Embryonic facial prominence (tissue), 1 donor: ENCODE results near the gene WFDC12.

Source experiments
- DNase-seq: peaks from one replicate; pipeline ENCODE4 v3.0.0-alpha.2; 2016; ENCODE audit errors: extremely low spot score

WFDC12 gene

DNA sequence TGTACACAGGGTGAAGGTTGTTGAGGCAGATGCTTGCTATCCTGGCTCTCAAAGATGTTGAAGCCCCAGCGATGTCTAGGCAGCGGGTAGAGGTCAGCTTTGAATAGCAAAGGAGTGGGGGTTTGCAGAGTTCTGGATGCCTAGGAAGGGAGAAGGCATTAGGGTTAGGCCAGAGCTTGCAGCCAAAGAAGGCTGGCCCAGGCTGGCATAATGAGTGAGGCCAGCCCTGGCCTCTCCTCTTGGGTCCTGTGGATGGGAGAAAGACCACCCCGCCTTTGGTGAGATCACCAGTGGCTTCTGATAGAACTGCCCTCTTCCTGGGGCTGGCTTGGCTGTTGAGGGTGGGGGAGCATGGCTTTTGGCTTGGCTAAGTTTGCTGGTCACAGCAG is 8.9 kb downstream of the WFDC12 start:
- no peak for DNase-seq

DNA sequence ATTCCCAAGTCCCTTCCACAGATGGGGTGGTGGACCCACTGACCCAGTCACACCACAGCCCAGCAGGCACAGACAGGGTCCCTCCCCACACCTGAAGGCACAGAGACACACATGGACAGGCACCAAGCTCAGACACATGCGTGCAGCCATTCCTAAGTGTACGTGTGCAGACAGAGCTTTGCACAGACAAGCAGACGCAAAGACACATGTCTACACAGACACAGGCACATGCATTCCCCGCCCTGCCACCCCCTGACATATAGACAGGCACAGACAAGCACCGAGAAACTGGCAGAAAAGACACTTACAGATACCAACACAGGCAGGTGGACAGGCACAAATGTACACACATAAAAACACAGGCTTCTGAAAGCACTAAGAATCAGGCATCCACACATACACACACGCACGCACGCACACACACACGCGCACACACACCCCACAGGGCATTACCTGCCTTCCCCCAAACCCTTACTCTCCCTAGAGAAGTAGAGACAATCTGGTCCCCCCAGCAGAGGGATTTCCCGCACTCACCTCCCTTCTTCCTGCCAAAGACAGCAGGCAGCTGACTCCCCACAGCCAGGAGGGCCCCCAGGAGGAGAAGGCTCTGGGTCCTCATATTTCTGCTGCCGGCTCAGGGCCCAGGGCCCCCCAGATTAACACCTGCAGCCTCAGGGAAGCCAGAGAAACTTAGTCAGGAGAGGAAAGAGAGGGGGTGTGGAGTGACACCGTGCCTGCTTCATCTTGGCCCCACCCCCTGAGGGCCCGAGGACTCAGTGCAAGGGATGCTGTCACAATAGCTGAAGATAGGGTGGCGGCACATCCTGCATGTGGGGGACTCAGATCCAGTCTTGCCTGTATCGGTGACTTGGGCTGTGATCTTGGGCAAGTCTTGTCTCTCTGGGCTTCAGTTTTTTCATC is 9.5 kb downstream of the WFDC12 start, which contains the start of gene WFDC5:
Gene WFDC5, minus strand, starts transcription at position 710 of the 921 bp plus-strand sequence. Its CDS starts 91 bp downstream, at position 619.
- DNase-seq: no peak

DNA sequence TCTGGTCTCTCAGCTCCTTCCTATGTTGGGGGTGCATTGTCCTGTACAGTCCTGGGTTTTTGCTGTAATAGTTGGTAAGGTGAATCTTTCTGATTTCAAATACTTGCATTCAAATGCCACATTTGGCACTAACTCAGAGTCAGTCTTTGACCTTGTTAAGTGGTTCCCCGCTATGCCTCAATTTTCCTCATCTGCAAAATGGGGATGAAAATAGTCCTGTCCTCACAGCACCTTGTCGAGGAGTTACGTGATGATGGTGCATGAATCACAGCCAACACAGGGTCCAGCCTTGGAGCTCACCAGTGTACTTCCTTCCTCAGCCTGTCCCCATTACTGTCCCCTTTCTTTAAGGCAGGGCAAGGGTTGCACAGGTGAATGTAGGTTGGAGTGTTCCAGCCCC is 10.4 kb downstream of the WFDC12 start:
- no peak for DNase-seq

DNA sequence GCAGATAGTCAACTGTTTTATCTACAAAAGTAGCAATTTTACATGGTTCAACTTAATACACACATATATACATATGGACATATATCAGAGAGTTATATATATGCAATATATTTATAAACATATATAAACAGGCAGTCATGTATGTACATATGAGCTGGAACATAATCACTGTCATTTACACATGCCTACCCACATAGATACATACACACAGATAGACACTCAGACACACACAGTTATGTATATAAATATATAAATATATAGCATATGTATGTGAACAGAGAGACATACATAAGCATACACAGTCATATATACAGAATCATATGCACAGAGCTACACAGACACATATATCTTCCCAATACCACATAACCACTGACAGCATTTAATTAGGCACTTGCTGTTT is 11.5 kb downstream of the WFDC12 start:
- DNase-seq: no peak

DNA sequence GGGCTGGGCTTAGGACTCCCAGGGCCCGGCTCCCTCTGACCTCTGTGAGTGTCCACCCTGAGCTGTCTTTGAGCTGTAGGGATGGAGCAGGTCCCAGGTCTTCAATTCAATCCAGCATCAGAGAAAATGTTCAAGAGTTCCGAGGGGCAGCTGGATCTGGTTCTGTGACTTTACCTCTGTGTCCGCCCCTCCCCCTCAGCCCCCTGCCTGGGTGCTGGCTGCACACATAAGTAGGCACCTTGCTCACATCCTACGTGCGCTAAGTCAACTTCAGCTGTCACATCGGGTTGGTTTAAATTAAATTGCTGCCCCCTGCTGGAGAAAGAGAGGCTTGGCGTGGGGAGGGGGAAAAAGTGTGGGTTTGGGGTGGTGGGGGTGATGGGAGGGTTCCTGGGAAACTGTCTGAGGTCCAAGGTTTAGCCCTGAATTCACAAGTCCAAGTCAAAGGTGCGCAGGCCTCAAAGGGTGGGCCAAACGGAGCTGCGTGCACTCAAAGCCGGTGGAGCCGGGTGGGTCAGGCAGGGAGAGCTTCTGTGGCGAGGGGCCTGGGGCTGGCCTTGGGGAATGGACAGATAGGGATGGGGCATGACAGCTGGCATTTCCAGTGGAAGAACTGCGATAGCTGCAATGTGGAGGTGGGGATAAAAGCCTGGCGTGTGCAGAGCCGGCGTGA is 12.3 kb downstream of the WFDC12 start:
- no peak for DNase-seq

DNA sequence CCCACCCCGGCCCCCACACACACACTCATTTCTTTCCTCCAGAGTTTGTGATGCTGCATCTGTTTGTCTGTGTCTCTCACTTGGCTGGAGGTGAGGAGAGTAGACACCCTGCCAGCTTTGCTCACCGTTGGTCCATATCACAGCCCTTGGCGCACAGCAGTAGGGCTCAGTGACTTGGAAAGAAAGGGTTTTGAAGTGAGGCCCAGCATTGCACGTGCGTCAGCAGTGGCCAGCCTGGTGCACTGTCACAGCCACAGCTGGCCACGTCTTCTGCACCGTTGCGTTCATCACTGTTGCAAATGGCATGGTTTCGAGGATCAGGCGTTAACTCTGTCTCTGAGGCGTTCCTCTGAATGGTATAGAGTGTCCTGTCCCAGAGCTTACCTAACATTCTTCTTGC is 13.0 kb downstream of the WFDC12 start:
- no peak for DNase-seq

DNA sequence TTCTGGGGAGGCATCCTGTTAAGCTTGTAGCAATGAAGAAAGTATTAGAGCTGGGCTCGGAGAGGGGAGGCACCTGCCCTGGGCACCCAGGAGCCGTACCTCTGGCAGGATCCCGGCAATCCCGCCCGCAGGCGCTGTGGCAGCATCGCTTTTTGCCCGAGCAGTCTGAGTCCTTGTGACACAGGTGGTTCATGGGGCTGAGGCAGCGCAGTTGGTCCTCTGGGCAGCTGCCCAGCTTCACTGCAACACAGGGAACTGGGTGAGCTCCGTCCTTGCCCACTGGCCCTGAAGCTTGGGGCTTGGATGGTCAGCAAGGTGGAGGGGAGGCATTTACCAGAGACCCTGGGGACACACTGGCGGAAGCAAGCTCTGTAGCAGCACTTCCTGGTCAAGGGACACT is 14.0 kb downstream of the WFDC12 start:
- DNase-seq: no peak

DNA sequence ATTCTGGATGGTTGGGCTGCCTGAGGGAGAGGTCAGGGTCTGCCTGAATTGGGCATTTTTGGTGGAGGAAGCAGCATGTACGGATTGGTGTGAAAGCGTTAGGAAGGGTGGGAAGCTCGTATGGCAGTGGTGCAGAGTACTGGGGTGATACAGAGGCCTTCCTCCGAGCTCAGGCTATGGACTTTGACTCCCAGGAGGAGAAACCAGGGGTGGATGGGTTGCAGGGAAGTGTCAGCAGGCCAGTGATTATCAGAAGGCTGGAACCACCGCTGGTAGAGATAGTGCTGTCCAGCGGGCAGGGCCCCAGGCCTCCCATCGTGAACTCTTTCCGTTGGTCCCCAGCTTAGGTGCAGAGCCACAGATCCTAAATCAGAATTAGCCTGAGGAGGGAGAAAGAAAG is 14.6 kb downstream of the WFDC12 start:
- DNase-seq: no peak

DNA sequence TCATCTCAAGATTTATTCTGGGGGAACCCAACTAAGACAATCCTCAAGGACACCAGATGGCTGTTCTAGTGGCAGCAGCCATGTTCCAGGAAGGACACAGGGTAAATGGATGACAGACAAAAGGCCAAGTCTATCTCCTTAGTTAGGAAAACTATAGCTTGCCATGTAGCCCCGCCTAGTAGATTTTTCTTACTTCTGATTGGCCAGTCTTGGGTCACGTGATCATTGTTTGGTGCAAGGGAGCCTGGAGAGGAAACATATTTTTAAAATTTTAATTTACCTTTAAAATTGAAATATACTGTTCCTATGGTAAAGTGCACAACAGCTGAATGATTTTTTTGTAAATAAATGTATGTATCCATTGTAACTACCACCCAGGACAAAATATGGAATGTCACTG is 18.9 kb downstream of the WFDC12 start:
- DNase-seq: no peak

DNA sequence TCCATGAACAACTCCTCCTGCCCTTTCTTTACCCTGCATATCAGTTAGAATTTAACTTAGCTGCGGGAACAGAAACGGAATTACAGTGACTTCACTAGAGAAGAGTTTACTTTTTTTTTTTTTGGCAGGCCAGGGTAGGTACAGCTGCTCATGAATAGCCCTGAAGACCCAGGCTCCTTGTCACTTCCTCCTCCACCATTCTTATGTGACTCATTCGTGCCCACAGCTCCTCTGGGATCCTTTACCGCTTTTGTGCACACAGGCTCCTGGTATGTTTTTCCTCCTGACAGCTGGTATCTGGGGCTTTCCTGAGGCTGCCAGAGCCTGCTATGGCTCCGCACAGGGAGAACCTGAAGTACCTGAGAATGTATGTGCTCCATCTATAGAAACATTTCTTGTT is 19.5 kb downstream of the WFDC12 start:
- DNase-seq: no peak

DNA sequence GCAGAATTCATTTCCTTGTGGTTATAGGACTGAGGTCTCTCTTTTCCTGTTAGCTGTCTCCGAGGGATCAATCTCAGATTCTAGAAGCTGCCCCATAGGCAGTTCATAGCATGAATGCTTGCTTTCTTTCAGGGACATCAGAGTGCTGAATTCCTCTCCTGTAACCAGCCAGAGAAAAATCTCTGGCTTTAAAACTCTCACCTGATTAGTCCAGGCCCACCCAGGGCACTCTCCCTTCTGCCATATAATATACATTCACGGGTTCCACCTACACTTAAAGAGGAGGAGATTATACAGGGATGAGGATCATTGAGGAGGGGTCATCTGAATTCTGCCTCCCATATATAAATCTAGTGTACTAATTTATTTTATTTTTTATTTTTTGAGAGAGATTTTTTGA is 21.2 kb downstream of the WFDC12 start:
- DNase-seq: no peak

DNA sequence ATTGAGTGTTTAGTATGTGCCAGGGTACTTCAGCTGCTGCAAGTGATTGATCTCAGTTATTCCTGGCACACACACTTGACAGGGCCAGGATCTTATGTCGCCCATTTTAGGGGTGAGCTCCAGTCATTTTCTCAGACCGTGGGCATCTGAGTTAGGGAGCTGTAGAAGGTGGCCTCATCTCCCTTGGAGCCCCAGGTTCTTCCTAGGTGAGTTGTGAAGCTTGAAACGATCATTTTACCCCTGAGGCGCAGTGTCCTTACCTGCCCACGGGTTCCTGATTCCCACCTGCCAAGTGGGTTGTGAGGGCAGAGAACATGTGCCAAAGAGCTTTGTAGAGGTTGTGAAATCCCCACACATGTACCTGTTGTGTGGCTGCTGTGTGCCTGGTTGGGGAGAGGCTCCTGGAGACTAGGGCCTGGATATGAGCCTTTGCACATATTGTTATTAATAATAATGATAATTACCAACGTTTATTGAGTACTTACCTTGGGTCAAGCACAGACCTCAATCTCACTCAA is 22.9 kb downstream of the WFDC12 start:
- no peak for DNase-seq

DNA sequence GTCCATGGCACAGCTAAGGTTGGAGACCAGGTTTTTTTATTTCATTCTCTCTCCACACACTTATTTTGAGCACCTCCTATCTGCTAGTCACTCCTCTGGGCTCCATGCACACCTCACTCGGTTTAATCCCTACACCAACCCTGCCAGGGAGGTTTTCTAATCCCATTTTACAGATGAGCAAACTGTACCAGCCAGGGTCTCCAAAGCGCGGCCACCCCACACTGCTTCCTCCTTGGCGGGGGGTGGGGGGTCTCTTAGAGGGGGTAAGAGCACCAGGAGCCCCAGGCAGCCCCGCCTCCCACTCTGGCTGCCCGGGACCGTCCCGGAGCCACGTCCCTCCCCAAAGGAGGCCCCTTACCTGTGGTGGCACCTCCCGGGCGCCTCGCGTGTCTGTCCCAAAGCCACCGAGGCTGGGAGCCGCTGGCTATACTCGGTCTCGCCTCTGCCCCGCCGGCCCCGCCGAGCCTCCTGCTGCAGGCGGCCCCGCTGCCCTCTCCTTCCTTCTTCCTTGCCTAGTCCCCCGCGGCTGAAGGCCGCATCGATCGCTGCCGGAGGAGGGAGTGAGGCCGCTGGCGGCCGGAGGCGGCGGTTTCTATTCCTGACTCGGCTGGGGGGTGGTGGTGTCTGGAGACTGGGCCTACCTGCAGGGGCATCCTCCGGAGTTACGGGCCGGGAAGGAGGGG is 23.6 kb downstream of the WFDC12 start, which contains the start of gene KCNS1:
Gene KCNS1, minus strand, starts transcription at position 565 of the 683 bp plus-strand sequence. CDS start 1,891 bp downstream, outside the sequence.
- DNase-seq: no peak

DNA sequence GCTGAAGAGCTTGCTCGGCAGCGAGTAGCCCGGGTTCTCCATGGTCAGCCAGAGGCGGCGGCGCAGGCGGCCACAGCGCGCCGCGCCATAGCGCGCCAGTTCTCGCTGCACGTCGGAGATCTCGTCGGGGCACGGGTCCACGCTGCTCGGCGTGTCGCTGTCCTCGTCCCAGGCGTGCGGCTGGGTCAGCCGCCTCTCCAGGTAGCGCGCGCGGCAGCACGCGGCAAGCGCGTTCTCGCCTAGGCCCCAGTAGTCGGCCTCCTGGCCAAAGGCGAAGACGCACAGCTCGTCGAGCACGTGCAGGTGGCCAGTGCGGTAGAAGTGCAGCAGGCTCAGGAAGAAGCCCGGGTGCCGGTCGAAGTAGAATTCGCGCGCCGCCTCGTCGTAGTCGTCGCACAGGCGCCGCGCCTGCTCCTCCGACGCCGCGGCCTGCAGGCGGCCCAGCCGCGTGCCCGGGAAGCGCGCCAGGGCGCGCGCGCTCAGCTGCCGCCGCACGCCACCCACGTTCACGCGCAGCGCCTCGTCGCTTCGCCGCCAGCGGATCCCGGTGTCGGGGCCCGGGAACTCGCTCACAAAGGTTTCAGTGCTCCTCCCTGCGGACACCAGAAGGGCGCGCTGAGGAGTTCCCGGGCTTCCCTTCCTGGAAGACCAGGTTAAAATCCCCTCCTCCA is 26.0 kb downstream of the WFDC12 start:
- no peak for DNase-seq

DNA sequence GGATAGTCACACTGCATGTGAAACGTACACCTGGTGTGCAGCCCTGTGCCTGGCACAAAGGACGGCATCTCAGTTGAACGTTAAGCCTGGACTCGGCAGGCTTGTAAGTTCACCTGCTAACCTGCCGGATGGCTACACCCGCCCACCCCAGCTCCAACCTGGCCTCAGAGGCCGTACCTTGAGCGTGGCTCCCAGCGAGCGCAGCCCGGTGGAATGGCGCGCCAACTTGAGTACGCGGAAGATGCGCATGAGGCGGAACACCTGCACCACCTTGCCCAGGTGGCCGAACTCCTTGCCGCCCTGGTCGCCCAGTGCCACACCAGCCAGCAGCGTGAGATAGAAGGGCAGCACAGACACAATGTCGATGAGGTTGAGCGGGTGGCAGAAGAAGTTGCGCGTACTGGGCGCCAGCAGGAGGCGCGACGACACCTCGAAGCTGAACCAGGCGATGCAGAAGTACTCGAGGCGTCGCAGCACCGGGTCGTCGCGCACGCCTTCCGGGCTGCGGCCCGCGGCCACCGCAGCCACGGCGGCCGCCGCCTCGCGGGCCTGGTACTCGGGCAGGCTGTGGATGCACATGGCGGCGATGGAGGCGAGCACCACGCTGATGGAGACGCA is 26.7 kb downstream of the WFDC12 start:
- no peak for DNase-seq

DNA sequence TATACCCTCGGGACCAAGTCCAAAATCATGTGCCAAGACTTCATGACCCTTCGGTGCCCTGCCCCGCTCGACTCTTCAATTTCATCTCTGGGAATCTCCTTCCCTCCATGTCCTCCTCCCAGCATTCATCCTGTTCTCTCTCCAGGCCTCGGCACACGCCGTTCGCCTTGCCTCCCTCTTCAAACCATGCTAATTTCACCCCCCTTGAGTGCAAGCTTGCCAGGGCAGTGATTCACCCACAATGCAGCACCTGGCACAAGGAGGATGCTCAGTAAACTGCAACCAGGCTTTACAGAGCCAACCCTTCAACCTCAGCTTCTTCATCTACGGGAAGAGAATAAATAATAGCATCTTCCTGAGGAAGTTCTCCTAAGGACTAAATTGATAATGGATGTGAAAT is 27.5 kb downstream of the WFDC12 start:
- DNase-seq: no peak

DNA sequence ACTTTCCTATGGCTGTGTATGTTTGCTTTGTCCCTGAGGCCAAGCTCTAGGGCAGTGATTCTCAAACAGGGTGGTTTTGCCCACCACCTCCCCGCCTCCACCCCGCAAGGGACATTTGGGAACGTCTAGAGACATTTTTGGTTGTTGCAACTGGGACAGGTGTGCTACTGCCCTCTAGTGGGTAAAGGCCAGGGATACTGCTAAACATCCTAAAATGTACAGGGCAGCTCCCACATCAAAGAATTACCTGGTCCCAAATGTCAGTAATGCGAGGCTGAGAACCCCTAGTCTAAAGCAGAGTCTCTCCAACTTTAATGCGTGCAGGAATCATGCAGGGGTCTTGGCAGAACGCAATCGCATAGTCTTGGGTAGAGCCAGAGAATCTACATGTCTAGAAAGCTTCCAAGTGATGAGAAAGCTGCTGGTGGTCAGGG is 28.4 kb downstream of the WFDC12 start:
- no peak for DNase-seq

DNA sequence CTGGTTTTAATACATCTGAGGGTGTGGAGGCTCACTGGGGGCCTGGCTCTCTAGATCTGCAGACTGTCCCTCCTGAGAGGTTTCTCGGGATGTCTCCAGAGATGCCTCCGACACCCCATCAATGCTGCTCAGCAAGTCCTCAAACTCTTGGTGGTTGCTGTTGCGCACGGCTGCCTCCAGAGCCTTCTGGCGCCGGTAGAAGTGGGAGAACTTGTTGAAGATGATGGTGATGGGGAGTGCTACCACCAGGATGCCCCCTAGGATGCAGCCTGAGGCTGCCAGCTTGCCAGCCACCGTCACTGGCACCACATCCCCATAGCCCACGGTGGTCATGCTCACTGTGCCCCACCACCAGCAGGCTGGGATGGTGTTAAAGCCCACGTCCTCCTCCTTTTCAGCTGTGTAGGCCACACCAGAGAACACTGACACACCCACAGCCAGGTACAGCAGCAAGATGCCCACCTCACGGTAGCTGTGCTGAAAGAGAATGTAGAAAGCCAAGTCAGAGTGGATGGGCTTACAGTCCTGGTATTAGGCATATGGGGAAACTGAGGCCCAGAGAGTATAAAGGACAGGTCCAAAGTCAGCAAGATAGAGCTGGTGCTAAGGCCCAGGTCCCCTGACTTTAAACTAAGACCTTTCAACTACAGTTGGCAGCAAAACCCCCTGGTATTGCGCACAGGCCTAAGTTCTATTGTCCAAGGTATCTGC is 29.2 kb downstream of the WFDC12 start:
- no peak for DNase-seq

DNA sequence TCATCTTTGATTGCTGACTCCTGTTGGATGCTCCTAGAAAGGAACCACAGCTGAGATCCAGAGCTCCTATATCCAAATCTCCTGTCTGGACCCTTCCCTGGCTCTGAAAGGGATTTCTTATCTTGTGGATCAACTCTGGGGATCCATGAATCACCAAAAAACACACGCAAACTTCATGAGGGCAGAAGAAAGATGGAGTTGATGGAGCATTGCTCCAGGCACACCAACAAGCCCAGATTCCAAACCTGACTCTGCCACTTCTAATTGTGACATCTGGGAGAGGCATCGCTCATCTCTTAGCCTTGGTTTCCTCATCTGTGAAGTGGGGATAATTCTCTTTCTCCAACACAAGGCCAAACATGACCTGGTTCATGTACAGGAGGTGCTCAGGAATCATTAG is 30.1 kb downstream of the WFDC12 start:
- no peak for DNase-seq

DNA sequence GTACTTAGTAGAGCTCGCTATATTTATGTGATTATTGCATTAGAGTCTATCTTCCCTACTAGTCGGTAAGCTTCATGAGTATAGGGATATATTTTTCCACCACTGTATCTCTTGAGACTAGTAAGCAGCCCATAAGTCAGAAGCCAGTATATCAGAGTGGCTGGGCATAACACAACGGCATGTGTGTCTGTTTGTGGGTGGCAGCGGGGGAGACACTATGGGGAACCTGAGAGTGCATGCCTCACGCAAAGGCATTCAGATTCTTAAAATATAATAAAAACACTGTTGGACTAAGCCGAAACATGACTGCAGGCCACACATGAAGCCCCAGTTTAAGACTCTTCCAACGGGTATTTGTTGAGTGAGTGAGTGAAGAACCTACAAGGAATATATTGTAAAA is 31.4 kb downstream of the WFDC12 start:
- DNase-seq: no peak
